GM19324 (cell line): ENCODE measurements around the gene UBE2D2.
"Not testable (repeated sequence)": the region's sequence is repeated elsewhere in the genome, so short reads cannot be mapped to it uniquely, and the experiment has no call there.

Experiments
- ATAC-seq: cut with Tn5 transposase; IDR thresholded peaks from one replicate; pipeline ENCODE4 v1.9.1; 2021; ENCODE audit warnings: mild to moderate bottlenecking, moderate library complexity; ENCODE audit not compliant: unreplicated experiment, low FRiP score

The UBE2D2 gene

GRCh38 chr5:139560752-139561654 is at the start of gene UBE2D2:
Gene UBE2D2 (plus strand): TSS chr5:139561339. CDS start chr5:139561792, 453 bp downstream.
- ATAC-seq, result peak; percentile 89

GRCh38 chr5:139512786-139513390 is 48.3 kb upstream of the UBE2D2 start:
- ATAC-seq, result no peak

GRCh38 chr5:139513434-139513833 is 47.7 kb upstream of the UBE2D2 start:
- not testable (repeated sequence) for ATAC-seq

- no peak for ATAC-seq
Measured at GRCh38 chr5:139513852-139514485, 47.2 kb upstream of the UBE2D2 start.

- ATAC-seq, result no peak
Measured at GRCh38 chr5:139514486-139514856, 46.7 kb upstream of the UBE2D2 start.

GRCh38 chr5:139517683-139518564 is 43.2 kb upstream of the UBE2D2 start:
- peak; percentile 85 for ATAC-seq

GRCh38 chr5:139523635-139524445 is 37.3 kb upstream of the UBE2D2 start:
- no peak for ATAC-seq

GRCh38 chr5:139524446-139524845 is 36.7 kb upstream of the UBE2D2 start:
- ATAC-seq, result no peak

GRCh38 chr5:139524940-139525585 is 36.1 kb upstream of the UBE2D2 start:
- no peak for ATAC-seq

- ATAC-seq, result not testable (repeated sequence)
Measured at GRCh38 chr5:139525586-139526308, 35.4 kb upstream of the UBE2D2 start.

- ATAC-seq, result not testable (repeated sequence)
Measured at GRCh38 chr5:139526309-139527089, 34.6 kb upstream of the UBE2D2 start.

GRCh38 chr5:139527090-139527470 is 34.1 kb upstream of the UBE2D2 start:
- not testable (repeated sequence) for ATAC-seq

GRCh38 chr5:139527896-139528467 is 33.2 kb upstream of the UBE2D2 start:
- ATAC-seq, result not testable (repeated sequence)

GRCh38 chr5:139528695-139529094 is 32.4 kb upstream of the UBE2D2 start:
- ATAC-seq, result not testable (repeated sequence)

GRCh38 chr5:139530079-139530478 is 31.1 kb upstream of the UBE2D2 start:
- not testable (repeated sequence) for ATAC-seq

GRCh38 chr5:139531772-139532169 is 29.4 kb upstream of the UBE2D2 start:
- ATAC-seq, result no peak

- peak; percentile 92 for ATAC-seq
Measured at GRCh38 chr5:139543423-139543991, 17.6 kb upstream of the UBE2D2 start.
